A549 (cell line): ENCODE data around the gene WASHC3. TPM values are rescaled to one million over a fixed set of nuclear protein-coding genes. Genes with fewer than 3 reads are reported as not detected.

Experiments used
- ATAC-seq, 2 experiments: fragments of 200-7000 bp in 1 of 2; fragments of >200 bp in 1 of 2; cut with Nextera tagmentation in 1 of 2; cut with Tn5 transposase in 1 of 2; 3 replicates each; pipeline versions ENCODE4 v1.8.0 to v1.9.1; 2018 to 2020; ENCODE audit warnings: mild to moderate bottlenecking in 1 of 2, moderate library complexity in 1 of 2
- CTCF ChIA-PET: fragments of 300-600 bp; sonication (Branson Sonifier 250); formaldehyde crosslinking; extraction: SDS; loops from one replicate; lab custom pipeline; 2021; ENCODE audit warnings: antibody characterized with exemption, inconsistent platforms; lab: Yijun Ruan, JAX
- POLR2A ChIA-PET: fragments of 350-600 bp; formaldehyde crosslinking; extraction: SDS; loops from one replicate; lab custom pipeline; 2021; ENCODE audit warnings: antibody characterized with exemption, inconsistent platforms; lab: Yijun Ruan, JAX
- DNase-seq, 2 experiments: peaks; one replicate each; pipeline versions ENCODE4 v3.0.0 to v3.0.0-alpha.2; 2011 to 2016; ENCODE audit warnings: low read depth in 1 of 2, low spot score in 1 of 2
- FAIRE-seq: peaks from 2 replicates; lab custom pipeline; 2011; peaks lifted over from hg19 to GRCh38; lab: Jason Lieb, UNC
- H3K27ac ChIP-seq, 2 experiments: fragments of >200 bp; sonication (Bioruptor Twin); formaldehyde crosslinking; 3 replicates each; pipeline ENCODE4 v1.5.1; 2016 to 2017
- H3K4me1 ChIP-seq: fragments of >200 bp; sonication (Bioruptor Twin); formaldehyde crosslinking; 3 replicates; pipeline ENCODE4 v1.6.1; 2016
- H3K4me2 ChIP-seq: fragments of >200 bp; sonication (Bioruptor Twin); formaldehyde crosslinking; 3 replicates; pipeline ENCODE4 v1.6.1; 2016
- H3K4me3 ChIP-seq: fragments of >200 bp; sonication (Bioruptor Twin); formaldehyde crosslinking; 3 replicates; pipeline ENCODE4 v1.5.1; 2016
- H3K9me3 ChIP-seq: fragments of >200 bp; sonication (Bioruptor Twin); formaldehyde crosslinking; 3 replicates; pipeline ENCODE4 v1.6.1; 2016
- CBX2 ChIP-seq: fragments of 200-600 bp; sonication (generic); IDR thresholded peaks from 2 replicates; pipeline ENCODE4 v1.6.1; 2016; ENCODE audit warnings: low read depth, mild to moderate bottlenecking, borderline replicate concordance
- CHD4 ChIP-seq: fragments of 200-600 bp; sonication (generic); IDR thresholded peaks from 2 replicates; pipeline ENCODE4 v1.6.1; 2016; ENCODE audit warnings: antibody characterized with exemption, mild to moderate bottlenecking, borderline replicate concordance
- EHF ChIP-seq: fragments of 250-450 bp; sonication (Bioruptor Pico); IDR thresholded peaks from 2 replicates; pipeline ENCODE4 v1.5.0; 2020; ENCODE audit warnings: mild to moderate bottlenecking
- FOSL2 ChIP-seq, 2 experiments: fragments of 450-650 bp in 1 of 2; fragments of >200 bp in 1 of 2; sonication (Bioruptor Twin) in 1 of 2; formaldehyde crosslinking; IDR thresholded peaks; 2 replicates each; pipeline versions ENCODE4 v1.5.0 to v1.6.1; 2016 to 2020; ENCODE audit warnings: mild to moderate bottlenecking in 1 of 2, moderate library complexity in 1 of 2
- GATA3 ChIP-seq: IDR thresholded peaks from 2 replicates; pipeline ENCODE4 v1.6.1; 2012; ENCODE audit warnings: borderline replicate concordance
- HOXB5 ChIP-seq: fragments of 250-450 bp; sonication (Bioruptor Pico); IDR thresholded peaks from 2 replicates; pipeline ENCODE4 v1.5.0; 2020; ENCODE audit warnings: mild to moderate bottlenecking, moderate library complexity
- JUN ChIP-seq, 2 experiments: fragments of >200 bp; sonication (Bioruptor Twin); formaldehyde crosslinking; IDR thresholded peaks; 2 replicates in 1 of 2; 3 replicates in 1 of 2; pipeline ENCODE4 v1.6.1; 2016 to 2017
- KDM1A ChIP-seq: fragments of 200-600 bp; sonication (generic); IDR thresholded peaks from 2 replicates; pipeline ENCODE4 v1.6.1; 2016; ENCODE audit warnings: low read depth, mild to moderate bottlenecking
- MAZ ChIP-seq: fragments of 150-350 bp; IDR thresholded peaks from 2 replicates; pipeline ENCODE4 v1.6.1; 2014; ENCODE audit warnings: antibody characterized with exemption, low read depth, low read length, borderline replicate concordance
- NFE2L2 ChIP-seq: fragments of 150-350 bp; conservative IDR thresholded peaks from 2 replicates; pipeline ENCODE4 v1.6.1; 2014; ENCODE audit warnings: low read length
- NPAS2 ChIP-seq: fragments of 250-450 bp; sonication (Bioruptor Pico); IDR thresholded peaks from 2 replicates; pipeline ENCODE4 v1.8.0; 2022; ENCODE audit warnings: mild to moderate bottlenecking, moderate library complexity, borderline replicate concordance
- PHF8 ChIP-seq: fragments of 200-600 bp; sonication (generic); IDR thresholded peaks from 2 replicates; pipeline ENCODE4 v1.6.1; 2016; ENCODE audit warnings: low read depth, mild to moderate bottlenecking, antibody characterized with exemption, moderate library complexity, borderline replicate concordance
- RARB ChIP-seq: fragments of 250-450 bp; sonication (Bioruptor Pico); IDR thresholded peaks from 2 replicates; pipeline ENCODE4 v1.8.0; 2021; ENCODE audit warnings: mild to moderate bottlenecking, moderate library complexity
- RCOR1 ChIP-seq: fragments of 150-350 bp; IDR thresholded peaks from 2 replicates; pipeline ENCODE4 v1.6.1; 2014; ENCODE audit warnings: antibody characterized with exemption, low read length, low read depth
- ZNF302 ChIP-seq: fragments of 250-450 bp; sonication (Bioruptor Pico); IDR thresholded peaks from 2 replicates; pipeline ENCODE4 v1.9.0; 2021; ENCODE audit warnings: inconsistent platforms, mild to moderate bottlenecking, moderate library complexity
- WGBS: methylation state at CpG from one replicate; pipeline ENCODE4 v1.1.6; 2017; ENCODE audit errors: missing lambda C conversion rate; 5-methylcytosine and 5-hydroxymethylcytosine counted together
- polyA plus RNA-seq, 4 experiments: library from polyadenylated mRNA; depleted of rRNA in 3 of 4; stranded (reverse); fragments of >200 nt; fragmentation: RNase III in 1 of 4; extraction: RNeasy Plus Mini Kit Qiagen cat#74134 plus additional on column Dnase treatment in 1 of 4; gene quantifications; 2 replicates in 3 of 4; 3 replicates in 1 of 4; pipeline ENCODE4 v1.2.3, GENCODE V29; 2011 to 2017
- TF ChIP-seq, protein P1 (sequence below): fragments of >200 bp; sonication (Bioruptor Twin); formaldehyde crosslinking; IDR thresholded peaks from 3 replicates; pipeline ENCODE4 v1.5.1; 2016
- TF ChIP-seq, protein P2 (sequence below): fragments of >200 bp; sonication (Bioruptor Twin); formaldehyde crosslinking; IDR thresholded peaks from 3 replicates; pipeline ENCODE4 v1.6.1; 2016
- TF ChIP-seq, protein P3 (sequence below): IDR thresholded peaks from 2 replicates; pipeline ENCODE4 v1.6.1; 2012
- TF ChIP-seq, protein P4 (sequence below): fragments of 150-350 bp; IDR thresholded peaks from 2 replicates; pipeline ENCODE4 v1.6.1; 2014; ENCODE audit warnings: low read depth, mild to moderate bottlenecking, low read length
- TF ChIP-seq, protein P5 (sequence below): fragments of 200-600 bp; sonication (generic); IDR thresholded peaks from 2 replicates; pipeline ENCODE4 v1.6.1; 2016; ENCODE audit warnings: antibody characterized with exemption, mild to moderate bottlenecking, moderate library complexity

Gene WASHC3
- polyA plus RNA-seq, 2 of the 4 experiments (the other 2 are of a cell fraction): 39.1 to 54.9 TPM

DNA sequence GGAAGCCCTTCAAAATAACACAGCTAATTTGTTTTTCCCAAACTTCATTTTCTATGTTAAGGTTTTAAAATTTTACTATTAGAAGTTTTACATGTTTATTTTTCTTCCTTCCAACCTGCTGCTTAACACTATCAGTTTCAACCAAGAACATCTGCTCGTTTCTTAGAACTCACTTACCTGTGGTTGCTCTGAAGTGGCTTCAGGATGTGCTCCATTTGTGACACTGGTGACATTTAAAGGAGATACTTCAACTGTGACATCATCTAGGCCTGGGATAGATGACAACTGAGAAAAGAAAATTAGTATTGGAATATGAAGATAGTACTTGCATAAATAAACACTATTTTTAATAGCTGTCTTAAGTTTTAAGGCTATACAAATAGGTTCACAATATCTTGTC is 17.9 kb downstream of the WASHC3 start (continued):
- TF ChIP-seq, protein P1, sequence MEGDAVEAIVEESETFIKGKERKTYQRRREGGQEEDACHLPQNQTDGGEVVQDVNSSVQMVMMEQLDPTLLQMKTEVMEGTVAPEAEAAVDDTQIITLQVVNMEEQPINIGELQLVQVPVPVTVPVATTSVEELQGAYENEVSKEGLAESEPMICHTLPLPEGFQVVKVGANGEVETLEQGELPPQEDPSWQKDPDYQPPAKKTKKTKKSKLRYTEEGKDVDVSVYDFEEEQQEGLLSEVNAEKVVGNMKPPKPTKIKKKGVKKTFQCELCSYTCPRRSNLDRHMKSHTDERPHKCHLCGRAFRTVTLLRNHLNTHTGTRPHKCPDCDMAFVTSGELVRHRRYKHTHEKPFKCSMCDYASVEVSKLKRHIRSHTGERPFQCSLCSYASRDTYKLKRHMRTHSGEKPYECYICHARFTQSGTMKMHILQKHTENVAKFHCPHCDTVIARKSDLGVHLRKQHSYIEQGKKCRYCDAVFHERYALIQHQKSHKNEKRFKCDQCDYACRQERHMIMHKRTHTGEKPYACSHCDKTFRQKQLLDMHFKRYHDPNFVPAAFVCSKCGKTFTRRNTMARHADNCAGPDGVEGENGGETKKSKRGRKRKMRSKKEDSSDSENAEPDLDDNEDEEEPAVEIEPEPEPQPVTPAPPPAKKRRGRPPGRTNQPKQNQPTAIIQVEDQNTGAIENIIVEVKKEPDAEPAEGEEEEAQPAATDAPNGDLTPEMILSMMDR: no peak
- no peak for TF ChIP-seq ZNF302 (CRISPR knock-in tag)

DNA sequence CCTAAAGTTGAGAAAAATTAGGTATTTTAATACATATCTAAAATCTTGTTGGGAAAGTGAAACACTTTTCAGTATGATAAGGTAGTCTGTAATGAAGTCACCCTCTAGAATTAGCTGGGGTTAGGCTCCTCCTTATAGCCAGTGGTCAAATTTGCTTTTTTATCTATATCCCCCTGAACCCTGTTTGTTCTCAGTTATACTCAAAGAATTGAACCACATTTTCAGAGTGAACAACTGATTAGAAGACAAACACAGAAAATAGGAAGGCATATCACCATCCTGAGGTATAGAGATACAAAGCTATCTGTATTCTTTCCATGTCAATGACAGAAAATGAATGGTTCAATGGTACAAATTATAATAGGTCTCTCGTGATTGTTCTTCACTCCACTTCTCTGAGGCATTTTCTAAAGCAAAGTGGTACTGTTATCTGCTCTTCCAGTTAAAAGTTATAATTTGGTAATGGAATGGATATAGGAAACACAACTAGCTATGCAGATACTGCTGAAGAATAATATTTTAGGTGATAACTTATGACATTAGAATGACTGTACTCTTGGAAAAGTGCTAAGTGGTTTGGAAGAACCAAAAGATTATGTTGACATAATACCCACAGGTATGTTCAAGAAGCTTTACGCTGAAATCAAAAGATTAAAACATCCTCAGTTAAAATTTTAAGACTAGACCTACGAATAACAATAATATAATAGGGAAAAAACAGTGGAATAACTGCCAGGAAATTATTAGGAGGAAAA is 27.6 kb downstream of the WASHC3 start:
- Histone ChIP-seq H3K27ac (no peak overlapping the region), H3K4me2 (no peak overlapping the region), H3K4me1 (no peaks in the 10 kb centered on the region), H3K4me3 (no peak overlapping the region), H3K9me3 (no peaks in the 10 kb centered on the region)
- TF ChIP-seq HOXB5 (CRISPR knock-in tag): no peak
- no peak for TF ChIP-seq PHF8
- TF ChIP-seq GATA3: no peak
- TF ChIP-seq CBX2: no peak
- TF ChIP-seq, protein P2, sequence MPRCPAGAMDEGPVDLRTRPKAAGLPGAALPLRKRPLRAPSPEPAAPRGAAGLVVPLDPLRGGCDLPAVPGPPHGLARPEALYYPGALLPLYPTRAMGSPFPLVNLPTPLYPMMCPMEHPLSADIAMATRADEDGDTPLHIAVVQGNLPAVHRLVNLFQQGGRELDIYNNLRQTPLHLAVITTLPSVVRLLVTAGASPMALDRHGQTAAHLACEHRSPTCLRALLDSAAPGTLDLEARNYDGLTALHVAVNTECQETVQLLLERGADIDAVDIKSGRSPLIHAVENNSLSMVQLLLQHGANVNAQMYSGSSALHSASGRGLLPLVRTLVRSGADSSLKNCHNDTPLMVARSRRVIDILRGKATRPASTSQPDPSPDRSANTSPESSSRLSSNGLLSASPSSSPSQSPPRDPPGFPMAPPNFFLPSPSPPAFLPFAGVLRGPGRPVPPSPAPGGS: no peak
- TF ChIP-seq, protein P3, sequence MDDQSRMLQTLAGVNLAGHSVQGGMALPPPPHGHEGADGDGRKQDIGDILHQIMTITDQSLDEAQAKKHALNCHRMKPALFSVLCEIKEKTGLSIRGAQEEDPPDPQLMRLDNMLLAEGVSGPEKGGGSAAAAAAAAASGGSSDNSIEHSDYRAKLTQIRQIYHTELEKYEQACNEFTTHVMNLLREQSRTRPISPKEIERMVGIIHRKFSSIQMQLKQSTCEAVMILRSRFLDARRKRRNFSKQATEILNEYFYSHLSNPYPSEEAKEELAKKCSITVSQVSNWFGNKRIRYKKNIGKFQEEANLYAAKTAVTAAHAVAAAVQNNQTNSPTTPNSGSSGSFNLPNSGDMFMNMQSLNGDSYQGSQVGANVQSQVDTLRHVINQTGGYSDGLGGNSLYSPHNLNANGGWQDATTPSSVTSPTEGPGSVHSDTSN: no peak
- no peak for TF ChIP-seq NPAS2 (CRISPR knock-in tag)
- no peak for TF ChIP-seq FOSL2 (IDR thresholded peaks at IDR 0.05)
- no peak for TF ChIP-seq FOSL2 (CRISPR knock-in tag; IDR thresholded peaks at IDR 0.05)
- TF ChIP-seq MAZ: no peak
- TF ChIP-seq EHF: no peak
- TF ChIP-seq CHD4: no peak
- TF ChIP-seq KDM1A: no peak
- no peak for TF ChIP-seq JUN (IDR thresholded peaks at IDR 0.05)
- TF ChIP-seq, protein P4, sequence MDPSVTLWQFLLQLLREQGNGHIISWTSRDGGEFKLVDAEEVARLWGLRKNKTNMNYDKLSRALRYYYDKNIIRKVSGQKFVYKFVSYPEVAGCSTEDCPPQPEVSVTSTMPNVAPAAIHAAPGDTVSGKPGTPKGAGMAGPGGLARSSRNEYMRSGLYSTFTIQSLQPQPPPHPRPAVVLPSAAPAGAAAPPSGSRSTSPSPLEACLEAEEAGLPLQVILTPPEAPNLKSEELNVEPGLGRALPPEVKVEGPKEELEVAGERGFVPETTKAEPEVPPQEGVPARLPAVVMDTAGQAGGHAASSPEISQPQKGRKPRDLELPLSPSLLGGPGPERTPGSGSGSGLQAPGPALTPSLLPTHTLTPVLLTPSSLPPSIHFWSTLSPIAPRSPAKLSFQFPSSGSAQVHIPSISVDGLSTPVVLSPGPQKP: no peak
- TF ChIP-seq, protein P1: no peak
- TF ChIP-seq RARB: no peak
- TF ChIP-seq NFE2L2: no peak
- no peak for TF ChIP-seq RCOR1
- TF ChIP-seq, protein P5, sequence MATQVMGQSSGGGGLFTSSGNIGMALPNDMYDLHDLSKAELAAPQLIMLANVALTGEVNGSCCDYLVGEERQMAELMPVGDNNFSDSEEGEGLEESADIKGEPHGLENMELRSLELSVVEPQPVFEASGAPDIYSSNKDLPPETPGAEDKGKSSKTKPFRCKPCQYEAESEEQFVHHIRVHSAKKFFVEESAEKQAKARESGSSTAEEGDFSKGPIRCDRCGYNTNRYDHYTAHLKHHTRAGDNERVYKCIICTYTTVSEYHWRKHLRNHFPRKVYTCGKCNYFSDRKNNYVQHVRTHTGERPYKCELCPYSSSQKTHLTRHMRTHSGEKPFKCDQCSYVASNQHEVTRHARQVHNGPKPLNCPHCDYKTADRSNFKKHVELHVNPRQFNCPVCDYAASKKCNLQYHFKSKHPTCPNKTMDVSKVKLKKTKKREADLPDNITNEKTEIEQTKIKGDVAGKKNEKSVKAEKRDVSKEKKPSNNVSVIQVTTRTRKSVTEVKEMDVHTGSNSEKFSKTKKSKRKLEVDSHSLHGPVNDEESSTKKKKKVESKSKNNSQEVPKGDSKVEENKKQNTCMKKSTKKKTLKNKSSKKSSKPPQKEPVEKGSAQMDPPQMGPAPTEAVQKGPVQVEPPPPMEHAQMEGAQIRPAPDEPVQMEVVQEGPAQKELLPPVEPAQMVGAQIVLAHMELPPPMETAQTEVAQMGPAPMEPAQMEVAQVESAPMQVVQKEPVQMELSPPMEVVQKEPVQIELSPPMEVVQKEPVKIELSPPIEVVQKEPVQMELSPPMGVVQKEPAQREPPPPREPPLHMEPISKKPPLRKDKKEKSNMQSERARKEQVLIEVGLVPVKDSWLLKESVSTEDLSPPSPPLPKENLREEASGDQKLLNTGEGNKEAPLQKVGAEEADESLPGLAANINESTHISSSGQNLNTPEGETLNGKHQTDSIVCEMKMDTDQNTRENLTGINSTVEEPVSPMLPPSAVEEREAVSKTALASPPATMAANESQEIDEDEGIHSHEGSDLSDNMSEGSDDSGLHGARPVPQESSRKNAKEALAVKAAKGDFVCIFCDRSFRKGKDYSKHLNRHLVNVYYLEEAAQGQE: no peak
- FAIRE-seq (no peak), ATAC-seq (no peak), DNase-seq (no peak)
- ChIA-PET POLR2A (no interaction called here), CTCF (interaction anchor here (0.8 to 1.2 kb wide), 2 partner anchors 19 to 193 kb away, joined by 3 read pairs; no protein-coding TSS in a partner anchor)
- 45% methylated on average over 3 of the region's 3 CpGs for WGBS
